Breast epithelium (tissue), 3 donors: Measurements from ENCODE around the gene EFNB3.

Source experiments
- POLR2A ChIP-seq: fragments of 450-650 bp; IDR thresholded peaks from one replicate; pipeline ENCODE4 v1.6.1; 2016; ENCODE audit warnings: antibody characterized with exemption, mild to moderate bottlenecking, moderate library complexity
- TF ChIP-seq, protein P1 (sequence below), 3 donors: fragments of 450-650 bp; IDR thresholded peaks; one replicate each; pipeline ENCODE4 v1.5.1; 2016 to 2017; ENCODE audit warnings: antibody characterized with exemption in 3 of 3, mild to moderate bottlenecking in 3 of 3, moderate library complexity in 3 of 3

DNA sequence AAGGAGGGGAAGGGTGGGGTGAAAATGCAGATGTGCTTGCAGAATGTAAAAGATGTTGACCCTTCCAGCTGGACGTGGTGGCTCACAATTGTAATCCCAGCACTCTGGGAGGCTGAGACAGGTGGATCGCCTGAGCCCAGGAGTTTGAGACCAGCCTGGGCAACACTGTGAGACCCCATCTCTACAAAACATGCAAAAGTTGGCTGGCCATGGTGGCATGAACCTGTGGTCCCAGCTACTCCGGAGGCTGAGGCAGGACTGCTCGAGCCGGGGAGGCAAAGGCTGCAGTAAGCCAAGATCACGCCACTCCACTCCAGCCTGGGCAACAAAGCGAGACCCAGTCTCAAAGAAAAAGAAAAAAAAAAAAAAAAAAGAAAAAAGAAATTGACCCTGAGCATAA is 36.5 kb upstream of the EFNB3 start:
- TF ChIP-seq POLR2A, result no peak
- TF ChIP-seq, protein P1, sequence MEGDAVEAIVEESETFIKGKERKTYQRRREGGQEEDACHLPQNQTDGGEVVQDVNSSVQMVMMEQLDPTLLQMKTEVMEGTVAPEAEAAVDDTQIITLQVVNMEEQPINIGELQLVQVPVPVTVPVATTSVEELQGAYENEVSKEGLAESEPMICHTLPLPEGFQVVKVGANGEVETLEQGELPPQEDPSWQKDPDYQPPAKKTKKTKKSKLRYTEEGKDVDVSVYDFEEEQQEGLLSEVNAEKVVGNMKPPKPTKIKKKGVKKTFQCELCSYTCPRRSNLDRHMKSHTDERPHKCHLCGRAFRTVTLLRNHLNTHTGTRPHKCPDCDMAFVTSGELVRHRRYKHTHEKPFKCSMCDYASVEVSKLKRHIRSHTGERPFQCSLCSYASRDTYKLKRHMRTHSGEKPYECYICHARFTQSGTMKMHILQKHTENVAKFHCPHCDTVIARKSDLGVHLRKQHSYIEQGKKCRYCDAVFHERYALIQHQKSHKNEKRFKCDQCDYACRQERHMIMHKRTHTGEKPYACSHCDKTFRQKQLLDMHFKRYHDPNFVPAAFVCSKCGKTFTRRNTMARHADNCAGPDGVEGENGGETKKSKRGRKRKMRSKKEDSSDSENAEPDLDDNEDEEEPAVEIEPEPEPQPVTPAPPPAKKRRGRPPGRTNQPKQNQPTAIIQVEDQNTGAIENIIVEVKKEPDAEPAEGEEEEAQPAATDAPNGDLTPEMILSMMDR (IDR thresholded peaks at IDR 0.05), result no peak
